ENCODE results near the gene PLEKHN1.
"Not testable (repeated sequence)": the region's sequence is repeated elsewhere in the genome, so short reads cannot be mapped to it uniquely, and the experiment has no call there.

The PLEKHN1 gene

GRCh38 chr1:1011396-1011949 lies 45.2 kb downstream of the PLEKHN1 start:
- TF ChIP-seq CTCF (IDR thresholded peaks at IDR 0.05; ENCODE audit: low read length, missing control alignments), result no peak
- DNase-seq (ENCODE audit: low read depth), result no peak
- no peak overlapping the region for H3K4me3 ChIP-seq (replicated peaks; ENCODE audit: low read depth, low read length)

GRCh38 chr1:1012736-1013104 lies 46.4 kb downstream of the PLEKHN1 start:
- peak overlapping the region; percentile 68 for H3K4me3 ChIP-seq (replicated peaks; ENCODE audit: low read depth, low read length)
- DNase-seq (ENCODE audit: low read depth), result not testable (repeated sequence)

- peak within 1 kb of the TSS; percentile 68 for H3K4me3 ChIP-seq (replicated peaks; ENCODE audit: low read depth, low read length)
- no peak for TF ChIP-seq CTCF (IDR thresholded peaks at IDR 0.05; ENCODE audit: low read length, missing control alignments)
- DNase-seq (ENCODE audit: low read depth), result peak; percentile 85
Observed at GRCh38 chr1:1013105-1013921, 47.0 kb downstream of the PLEKHN1 start, which contains the start of gene ISG15. ISG15 (plus strand) TSS chr1:1013497; CDS start chr1:1013574, 77 bp downstream.

GRCh38 chr1:1013922-1014648 lies 47.8 kb downstream of the PLEKHN1 start:
- peak overlapping the region; percentile 68 for H3K4me3 ChIP-seq (replicated peaks; ENCODE audit: low read depth, low read length)
- DNase-seq (ENCODE audit: low read depth), result no peak
- TF ChIP-seq CTCF (IDR thresholded peaks at IDR 0.05; ENCODE audit: low read length, missing control alignments), result no peak

GRCh38 chr1:1014799-1015681 lies 48.8 kb downstream of the PLEKHN1 start:
- H3K4me3 ChIP-seq (replicated peaks; ENCODE audit: low read depth, low read length), result no peak overlapping the region
- no peak for DNase-seq (ENCODE audit: low read depth)
- TF ChIP-seq CTCF (IDR thresholded peaks at IDR 0.05; ENCODE audit: low read length, missing control alignments), result peak; percentile 36

- H3K4me3 ChIP-seq (replicated peaks; ENCODE audit: low read depth, low read length), result not testable (repeated sequence)
Observed at GRCh38 chr1:1017397-1018320, 51.4 kb downstream of the PLEKHN1 start.

GRCh38 chr1:1018321-1018685 lies 52.0 kb downstream of the PLEKHN1 start:
- not testable (repeated sequence) for DNase-seq (ENCODE audit: low read depth); H3K4me3 ChIP-seq (replicated peaks; ENCODE audit: low read depth, low read length)

More at GRCh38 chr1:1017397-1018320, 51.4 kb downstream of the PLEKHN1 start:
- DNase-seq (ENCODE audit: low read depth), result not testable (repeated sequence)
